SK-N-SH (cell line): ENCODE data around the gene RBM33.

Source experiments
- GATA2 ChIP-seq: sonication (generic); formaldehyde crosslinking; IDR thresholded peaks from 2 replicates; pipeline ENCODE4 v1.5.0; 2020; ENCODE audit warnings: mild to moderate bottlenecking, missing genetic modification reagents
- RAD21 ChIP-seq: IDR thresholded peaks from 2 replicates; pipeline ENCODE4 v1.6.1; 2012; ENCODE audit warnings: mild to moderate bottlenecking, low read length
- SIN3A ChIP-seq: IDR thresholded peaks from 2 replicates; pipeline ENCODE4 v1.6.1; 2012; ENCODE audit warnings: low read depth, mild to moderate bottlenecking, low read length, moderate library complexity, borderline replicate concordance
- YY1 ChIP-seq: IDR thresholded peaks from 2 replicates; pipeline ENCODE4 v1.4.0; 2012; ENCODE audit warnings: low read depth, mild to moderate bottlenecking
- TF ChIP-seq, protein P1 (sequence below): fragments of 200-600 bp; sonication (generic); IDR thresholded peaks from 2 replicates; pipeline ENCODE4 v1.6.1; 2017; ENCODE audit warnings: antibody characterized with exemption, mild to moderate bottlenecking, moderate library complexity
- TF ChIP-seq, protein P2 (sequence below): fragments of 150-350 bp; IDR thresholded peaks from 2 replicates; pipeline ENCODE4 v1.6.1; 2017; ENCODE audit warnings: antibody characterized with exemption, low read length, low read depth, borderline replicate concordance

GRCh38 chr7:155725006-155725355, 80.5 kb downstream of the RBM33 start:
- TF ChIP-seq, protein P1, sequence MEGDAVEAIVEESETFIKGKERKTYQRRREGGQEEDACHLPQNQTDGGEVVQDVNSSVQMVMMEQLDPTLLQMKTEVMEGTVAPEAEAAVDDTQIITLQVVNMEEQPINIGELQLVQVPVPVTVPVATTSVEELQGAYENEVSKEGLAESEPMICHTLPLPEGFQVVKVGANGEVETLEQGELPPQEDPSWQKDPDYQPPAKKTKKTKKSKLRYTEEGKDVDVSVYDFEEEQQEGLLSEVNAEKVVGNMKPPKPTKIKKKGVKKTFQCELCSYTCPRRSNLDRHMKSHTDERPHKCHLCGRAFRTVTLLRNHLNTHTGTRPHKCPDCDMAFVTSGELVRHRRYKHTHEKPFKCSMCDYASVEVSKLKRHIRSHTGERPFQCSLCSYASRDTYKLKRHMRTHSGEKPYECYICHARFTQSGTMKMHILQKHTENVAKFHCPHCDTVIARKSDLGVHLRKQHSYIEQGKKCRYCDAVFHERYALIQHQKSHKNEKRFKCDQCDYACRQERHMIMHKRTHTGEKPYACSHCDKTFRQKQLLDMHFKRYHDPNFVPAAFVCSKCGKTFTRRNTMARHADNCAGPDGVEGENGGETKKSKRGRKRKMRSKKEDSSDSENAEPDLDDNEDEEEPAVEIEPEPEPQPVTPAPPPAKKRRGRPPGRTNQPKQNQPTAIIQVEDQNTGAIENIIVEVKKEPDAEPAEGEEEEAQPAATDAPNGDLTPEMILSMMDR = no peak
- TF ChIP-seq, protein P2, sequence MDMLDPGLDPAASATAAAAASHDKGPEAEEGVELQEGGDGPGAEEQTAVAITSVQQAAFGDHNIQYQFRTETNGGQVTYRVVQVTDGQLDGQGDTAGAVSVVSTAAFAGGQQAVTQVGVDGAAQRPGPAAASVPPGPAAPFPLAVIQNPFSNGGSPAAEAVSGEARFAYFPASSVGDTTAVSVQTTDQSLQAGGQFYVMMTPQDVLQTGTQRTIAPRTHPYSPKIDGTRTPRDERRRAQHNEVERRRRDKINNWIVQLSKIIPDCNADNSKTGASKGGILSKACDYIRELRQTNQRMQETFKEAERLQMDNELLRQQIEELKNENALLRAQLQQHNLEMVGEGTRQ = no peak
- TF ChIP-seq RAD21 (no peak), SIN3A (no peak), YY1 (no peak), GATA2 (CRISPR knock-in tag) (no peak)
